HG02763 (cell line): ENCODE data around the gene UAP1L1.

Experiments
- ATAC-seq: cut with Tn5 transposase; IDR thresholded peaks from one replicate; pipeline ENCODE4 v1.9.1; 2021; ENCODE audit warnings: mild to moderate bottlenecking, moderate library complexity; ENCODE audit not compliant: unreplicated experiment

Gene UAP1L1

GRCh38 chr9:137128158-137128861 lies 51.0 kb downstream of the UAP1L1 start:
- no peak for ATAC-seq

- ATAC-seq = no peak
These were observed 51.6 kb downstream of the UAP1L1 start for GRCh38 chr9:137128862-137129455.

- peak; percentile 81 for ATAC-seq
These were observed 52.3 kb downstream of the UAP1L1 start for GRCh38 chr9:137129456-137130175.

- ATAC-seq = peak; percentile 18
These were observed 52.9 kb downstream of the UAP1L1 start for GRCh38 chr9:137130176-137130755.
